H9 (cell line): ENCODE results near the gene ZNRF3. TPM values are rescaled to one million over a fixed set of nuclear protein-coding genes. Genes with fewer than 3 reads are reported as not detected.
A peak's percentile ranks its signal among the peaks of the same experiment; 100 is the strongest.

ENCODE experiments used
- DNase-seq: peaks from one replicate; pipeline ENCODE4 v3.0.0-alpha.2; 2017
- H2AFZ ChIP-seq: one replicate; pipeline ENCODE4 v1.6.1; 2013; ENCODE audit warnings: mild to moderate bottlenecking, low read length, control low read depth, moderate library complexity
- H2AK5ac ChIP-seq: 2 replicates; pipeline ENCODE4 v1.6.1; 2013; ENCODE audit warnings: low read length, control low read depth, mixed read lengths; ENCODE audit not compliant: insufficient read length
- H2BK120ac ChIP-seq: one replicate; pipeline ENCODE4 v1.6.1; 2013; ENCODE audit warnings: low read depth, mild to moderate bottlenecking, low read length, control low read depth, inconsistent platforms; ENCODE audit not compliant: poor library complexity, severe bottlenecking
- H2BK12ac ChIP-seq: 2 replicates; pipeline ENCODE4 v1.6.1; 2013; ENCODE audit warnings: low read length, control low read depth, mixed read lengths, low read depth; ENCODE audit not compliant: insufficient read length
- H2BK15ac ChIP-seq: 2 replicates; pipeline ENCODE4 v1.6.1; 2013; ENCODE audit warnings: low read depth, low read length, control low read depth
- H2BK20ac ChIP-seq: one replicate; pipeline ENCODE4 v1.6.1; 2013; ENCODE audit warnings: low read depth, mild to moderate bottlenecking, low read length, control low read depth, inconsistent platforms; ENCODE audit not compliant: poor library complexity, severe bottlenecking
- H2BK5ac ChIP-seq: 2 replicates; pipeline ENCODE4 v1.6.1; 2013; ENCODE audit warnings: low read length, control low read depth, mixed read lengths; ENCODE audit not compliant: insufficient read length
- H3K14ac ChIP-seq: 2 replicates; pipeline ENCODE4 v1.6.1; 2013; ENCODE audit warnings: low read length, control low read depth; ENCODE audit not compliant: insufficient read depth
- H3K18ac ChIP-seq: 2 replicates; pipeline ENCODE4 v1.6.1; 2013; ENCODE audit warnings: low read depth, mild to moderate bottlenecking, mixed read lengths, low read length, control low read depth; ENCODE audit not compliant: insufficient read length
- H3K23ac ChIP-seq: 2 replicates; pipeline ENCODE4 v1.6.1; 2013; ENCODE audit warnings: low read length, control low read depth, mixed read lengths, low read depth; ENCODE audit not compliant: insufficient read length
- H3K23me2 ChIP-seq: 2 replicates; pipeline ENCODE4 v1.6.1; 2013; ENCODE audit warnings: low read depth, mild to moderate bottlenecking, mixed read lengths, low read length, control low read depth; ENCODE audit not compliant: insufficient read length, poor library complexity, severe bottlenecking
- H3K27ac ChIP-seq: 2 replicates; pipeline ENCODE4 v1.5.1; 2013; ENCODE audit warnings: low read length, control low read depth, mixed read lengths, low read depth; ENCODE audit not compliant: insufficient read length
- H3K27me3 ChIP-seq: 2 replicates; pipeline ENCODE4 v1.6.1; 2013; ENCODE audit warnings: low read length, control low read depth, inconsistent platforms; ENCODE audit not compliant: insufficient read depth
- H3K4ac ChIP-seq: 2 replicates; pipeline ENCODE4 v1.6.1; 2013; ENCODE audit warnings: low read depth, mild to moderate bottlenecking, control low read depth, inconsistent platforms, low read length, moderate library complexity
- H3K4me1 ChIP-seq: 2 replicates; pipeline ENCODE4 v1.6.1; 2013; ENCODE audit warnings: low read length, control low read depth, inconsistent platforms; ENCODE audit not compliant: insufficient read depth
- H3K4me2 ChIP-seq: 2 replicates; pipeline ENCODE4 v1.6.1; 2013; ENCODE audit warnings: low read length, control low read depth, mixed read lengths; ENCODE audit not compliant: insufficient read length, insufficient read depth
- H3K56ac ChIP-seq: 2 replicates; pipeline ENCODE4 v1.6.1; 2013; ENCODE audit warnings: low read depth, mild to moderate bottlenecking, mixed read lengths, low read length, control low read depth; ENCODE audit not compliant: insufficient read length
- H3K79me1 ChIP-seq: 2 replicates; pipeline ENCODE4 v1.6.1; 2013; ENCODE audit warnings: low read depth, mild to moderate bottlenecking, moderate library complexity, low read length, control low read depth, inconsistent platforms; ENCODE audit not compliant: insufficient read depth, poor library complexity, severe bottlenecking
- H3K79me2 ChIP-seq: 2 replicates; pipeline ENCODE4 v1.6.1; 2013; ENCODE audit warnings: low read length, control low read depth, inconsistent platforms; ENCODE audit not compliant: insufficient read depth
- H3K9ac ChIP-seq: 2 replicates; pipeline ENCODE4 v1.6.1; 2013; ENCODE audit warnings: low read length, control low read depth, mixed read lengths; ENCODE audit not compliant: insufficient read length; ENCODE audit errors: extremely low read depth
- H3K9me3 ChIP-seq: one replicate; pipeline ENCODE4 v1.6.1; 2013; ENCODE audit warnings: low read depth, low read length, inconsistent platforms; ENCODE audit not compliant: control insufficient read depth
- H3T11ph ChIP-seq: one replicate; pipeline ENCODE4 v1.6.1; 2013; ENCODE audit warnings: mild to moderate bottlenecking, low read length, control low read depth, inconsistent platforms
- H4K20me1 ChIP-seq: one replicate; pipeline ENCODE4 v1.6.1; 2013; ENCODE audit not compliant: control insufficient read depth, insufficient read length, insufficient read depth
- H4K5ac ChIP-seq: 2 replicates; pipeline ENCODE4 v1.6.1; 2013; ENCODE audit warnings: low read depth, mild to moderate bottlenecking, mixed read lengths, low read length, control low read depth; ENCODE audit not compliant: insufficient read length
- H4K8ac ChIP-seq: replicated peaks from 2 replicates; pipeline ENCODE4 v1.6.1; 2013; ENCODE audit warnings: low read length, control low read depth, mixed read lengths, low read depth; ENCODE audit not compliant: insufficient read length
- H4K91ac ChIP-seq: 2 replicates; pipeline ENCODE4 v1.6.1; 2013; ENCODE audit warnings: low read depth, mild to moderate bottlenecking, moderate library complexity, mixed read lengths, low read length, control low read depth; ENCODE audit not compliant: insufficient read length
- H3K27ac Mint-ChIP-seq, 3 experiments: 2 replicates in 2 of 3; 3 replicates in 1 of 3; pipeline ENCODE4 v1.8.0; 2020 to 2021; ENCODE audit warnings: mixed read lengths in 3 of 3, mild to moderate bottlenecking in 1 of 3, moderate library complexity in 1 of 3
- H3K27me3 Mint-ChIP-seq: 2 replicates; pipeline ENCODE4 v1.8.0; 2021; ENCODE audit warnings: low read depth, mild to moderate bottlenecking, moderate library complexity, mixed read lengths
- H3K36me3 Mint-ChIP-seq, 3 experiments: 2 replicates in 2 of 3; 3 replicates in 1 of 3; pipeline ENCODE4 v1.8.0; 2020 to 2021; ENCODE audit warnings: low read depth in 3 of 3, mixed read lengths in 3 of 3; ENCODE audit not compliant: insufficient read depth in 1 of 3
- H3K4me1 Mint-ChIP-seq, 2 experiments: 2 replicates each; pipeline ENCODE4 v1.8.0; 2020; ENCODE audit warnings: mixed read lengths in 2 of 2
- H3K4me3 Mint-ChIP-seq, 2 experiments: 2 replicates in 1 of 2; 3 replicates in 1 of 2; pipeline ENCODE4 v1.8.0; 2020 to 2021; ENCODE audit warnings: mild to moderate bottlenecking in 2 of 2, mixed read lengths in 2 of 2, moderate library complexity in 1 of 2
- H3K9me3 Mint-ChIP-seq, 2 experiments: 2 replicates in 1 of 2; 3 replicates in 1 of 2; pipeline ENCODE4 v1.8.0; 2020; ENCODE audit warnings: mild to moderate bottlenecking in 2 of 2, mixed read lengths in 2 of 2, moderate library complexity in 1 of 2
- CTCF ChIP-seq: fragments of 200-600 bp; sonication (generic); conservative IDR thresholded peaks from 3 replicates; pipeline ENCODE4 v1.8.0; 2021; ENCODE audit warnings: antibody characterized with exemption, mild to moderate bottlenecking
- WGBS: extraction: QIAGEN DNeasy Blood & Tissue Kit; methylation state at CpG from one replicate; pipeline ENCODE4 v1.1.7; 2013; ENCODE audit warnings: missing lambda C conversion rate, low lambda C conversion rate, mixed read lengths; ENCODE audit not compliant: insufficient read length; ENCODE audit errors: extremely low coverage; 5-methylcytosine and 5-hydroxymethylcytosine counted together
- total RNA-seq: library from RNA; stranded (reverse); gene quantifications from 2 replicates; pipeline ENCODE4 v1.2.1, GENCODE V29; 2021

ZNRF3 gene
- total RNA-seq, 1 experiment from 2014 or later: 20.6 TPM

DNA sequence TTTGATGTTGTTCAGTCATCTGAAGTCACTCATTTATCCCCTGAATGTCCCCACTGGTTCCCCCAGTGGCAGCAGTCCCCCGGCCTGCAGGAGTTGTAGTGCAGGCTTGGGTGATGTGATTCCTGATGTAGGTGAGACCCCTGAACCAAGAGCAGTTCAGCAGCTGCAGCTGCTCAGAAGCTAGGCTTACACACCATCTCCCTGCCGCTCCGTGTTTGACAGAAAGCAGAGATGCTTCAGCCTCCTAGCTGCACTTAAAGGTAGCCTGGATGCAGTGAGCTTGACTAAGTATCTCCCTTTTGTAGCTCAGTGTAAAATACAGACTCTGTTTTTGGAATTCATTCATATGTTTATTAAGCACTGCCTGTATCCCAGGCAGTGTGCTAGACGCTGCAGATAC, 130.9 kb downstream of the ZNRF3 start:
- Histone ChIP-seq H2AFZ (no peak overlapping the region), H3K79me2 (0 out of 2 replicates have a peak, but pooled peaks cover 2% of the 10 kb centered on the region), H2BK15ac (no peak overlapping the region)

More for the DNA sequence above, 130.9 kb downstream of the ZNRF3 start:
- no peak overlapping the region for H3K9ac ChIP-seq
- TF ChIP-seq CTCF: no peak
- no peaks in the 10 kb centered on the region for H3K23me2 ChIP-seq
- Mint-ChIP-seq H3K27ac (peak overlapping the region; percentile 13 to 76 (median 46); a peak in 4 of 7 replicates), H3K4me1 (peaks cover 49 to 52% of the 10 kb centered on the region in 2 experiments), H3K36me3 (peaks cover 8 to 32% (median 17%) of the 10 kb centered on the region in 3 experiments; a peak in 5 of 7 replicates), H3K9me3 (no peaks in the 10 kb centered on the region), H3K27me3 (no peaks in the 10 kb centered on the region), H3K4me3 (no peak overlapping the region)
- WGBS: no CpG with 5 or more reads among the region's 4 CpGs
- H3K56ac ChIP-seq: no peak overlapping the region
- no peak overlapping the region for H3K4me2 ChIP-seq
- H3K79me1 ChIP-seq: no peaks in the 10 kb centered on the region
- H4K8ac ChIP-seq: no peak overlapping the region
- H2BK12ac ChIP-seq: no peak overlapping the region
- no peak overlapping the region for H2BK120ac ChIP-seq
- no peaks in the 10 kb centered on the region; the same call in none of the 2 replicates for H3K4me1 ChIP-seq
- no peak overlapping the region for H4K91ac ChIP-seq
- no peak overlapping the region for H3K18ac ChIP-seq
- no peak for DNase-seq
- H3K23ac ChIP-seq: no peak overlapping the region
- H2AK5ac ChIP-seq: no peak overlapping the region
- H4K20me1 ChIP-seq: no peaks in the 10 kb centered on the region
- H3K14ac ChIP-seq: peak overlapping the region; percentile 57; the same call in 1 of the 2 replicates
- no peak overlapping the region for H4K5ac ChIP-seq
- H3K27ac ChIP-seq: no peak overlapping the region
- no peak overlapping the region for H2BK5ac ChIP-seq
- H3T11ph ChIP-seq: no peak overlapping the region
- no peak overlapping the region for H2BK20ac ChIP-seq
- H3K9me3 ChIP-seq: no peaks in the 10 kb centered on the region
- no peaks in the 10 kb centered on the region for H3K27me3 ChIP-seq
- no peak overlapping the region for H3K4ac ChIP-seq
